PC-9 (cell line): ENCODE data around the gene GSG1L2. TPM values are rescaled to one million over a fixed set of nuclear protein-coding genes. Genes with fewer than 3 reads are reported as not detected.

Source experiments
- BruUV-seq: library from RNA; stranded (reverse); fragments of 400-500 nt; replicated peaks from 2 replicates; lab custom pipeline; 2021; lab: Mats Ljungman, UMichigan
- CTCF ChIA-PET: fragments of 300-600 bp; sonication (Branson Sonifier 250); formaldehyde crosslinking; loops from one replicate; lab custom pipeline; 2022; ENCODE audit warnings: antibody characterized with exemption; lab: Charles Lee
- POLR2A ChIA-PET: fragments of 300-600 bp; sonication (Branson Sonifier 250); formaldehyde crosslinking; loops from one replicate; lab custom pipeline; 2022; ENCODE audit warnings: antibody characterized with exemption; ENCODE audit not compliant: unreplicated experiment; lab: Charles Lee
- DNase-seq, 2 experiments: peaks; one replicate each; pipeline versions ENCODE4 v3.0.0 to v3.0.0-alpha.2; 2015 to 2022; ENCODE audit warnings: mixed read lengths in 1 of 2
- H2AFZ ChIP-seq: fragments of 200-600 bp; sonication (generic); 2 replicates; pipeline ENCODE4 v1.8.1; 2017; ENCODE audit warnings: antibody characterized with exemption
- H3F3A ChIP-seq: fragments of 200-600 bp; sonication (generic); 2 replicates; pipeline ENCODE4 v1.8.1; 2017; ENCODE audit warnings: antibody characterized with exemption, mild to moderate bottlenecking, low read depth; ENCODE audit not compliant: insufficient read depth
- H3K27ac ChIP-seq: fragments of 200-600 bp; sonication (generic); 2 replicates; pipeline ENCODE4 v1.6.1; 2016; ENCODE audit warnings: mixed run types
- H3K27me3 ChIP-seq: fragments of 200-600 bp; sonication (generic); 2 replicates; pipeline ENCODE4 v1.6.1; 2016; ENCODE audit warnings: low read depth, mixed run types; ENCODE audit not compliant: insufficient read depth
- H3K36me3 ChIP-seq: fragments of 200-600 bp; sonication (generic); 2 replicates; pipeline ENCODE4 v1.6.1; 2016; ENCODE audit warnings: low read depth, mixed run types
- H3K4me1 ChIP-seq: fragments of 200-600 bp; sonication (generic); replicated peaks from 2 replicates; pipeline ENCODE4 v1.6.1; 2016; ENCODE audit warnings: mixed run types; ENCODE audit not compliant: insufficient read depth
- H3K4me2 ChIP-seq: fragments of 200-600 bp; sonication (generic); 2 replicates; pipeline ENCODE4 v1.6.1; 2017; ENCODE audit warnings: mixed run types
- H3K4me3 ChIP-seq: fragments of 200-600 bp; sonication (generic); 2 replicates; pipeline ENCODE4 v1.6.1; 2016; ENCODE audit warnings: mixed run types
- H3K79me2 ChIP-seq: fragments of 200-600 bp; sonication (generic); 2 replicates; pipeline ENCODE4 v1.6.1; 2017; ENCODE audit warnings: low read depth, mixed run types
- H3K9me2 ChIP-seq: fragments of 200-600 bp; sonication (generic); 2 replicates; pipeline ENCODE4 v1.8.1; 2017; ENCODE audit warnings: mild to moderate bottlenecking; ENCODE audit not compliant: insufficient read depth
- H3K9me3 ChIP-seq: fragments of 200-600 bp; sonication (generic); 2 replicates; pipeline ENCODE4 v1.8.1; 2016; ENCODE audit warnings: low read depth; ENCODE audit not compliant: insufficient read depth
- H4K20me1 ChIP-seq: fragments of 200-600 bp; sonication (generic); 2 replicates; pipeline ENCODE4 v1.8.1; 2017; ENCODE audit not compliant: insufficient read depth
- CTCF ChIP-seq: fragments of 200-600 bp; sonication (generic); conservative IDR thresholded peaks from 2 replicates; pipeline ENCODE4 v1.6.1; 2017; ENCODE audit warnings: mixed run types, antibody characterized with exemption, mild to moderate bottlenecking, moderate library complexity
- EZH2 ChIP-seq: fragments of 200-600 bp; sonication (generic); IDR thresholded peaks from 2 replicates; pipeline ENCODE4 v1.8.0; 2017; ENCODE audit warnings: antibody characterized with exemption, low read depth
- intact Hi-C: fragments of 100-400 bp; cut with micrococcal nuclease; formaldehyde crosslinking; loops from one replicate; pipeline ENCODE4 v1.10.0; 2022; ENCODE audit not compliant: unreplicated experiment
- total RNA-seq: library from RNA; stranded (reverse); gene quantifications from 2 replicates; pipeline ENCODE4 v1.2.3, GENCODE V29; 2021

The GSG1L2 gene
- total RNA-seq, 1 experiment from 2014 or later: not detected

GRCh38 chr17:9837551-9838471 is 15.9 kb upstream of the GSG1L2 start:
- no peak for TF ChIP-seq EZH2
- TF ChIP-seq CTCF: no peak
- H3K4me1 ChIP-seq: peaks cover 51% of the 10 kb centered on the region
- no peaks in the 10 kb centered on the region for H3K9me2 ChIP-seq
- no peaks in the 10 kb centered on the region for H3K9me3 ChIP-seq
- no peaks in the 10 kb centered on the region for H3K36me3 ChIP-seq
- H3K27me3 ChIP-seq: no peaks in the 10 kb centered on the region
- peak overlapping the region; percentile 37; the same call in 1 of the 2 replicates for H3K4me3 ChIP-seq
- TSS peak; percentile 87 for BruUV-seq
- H3K4me2 ChIP-seq: peak overlapping the region; percentile 69
- peak overlapping the region; percentile 99 for H3K27ac ChIP-seq
- no peaks in the 10 kb centered on the region for H4K20me1 ChIP-seq
- no peaks in the 10 kb centered on the region for H3K79me2 ChIP-seq
- ChIA-PET POLR2A (interaction anchor here (0.6 kb wide), 1 partner anchor 30 kb away, joined by 3 read pairs; no protein-coding TSS in a partner anchor), CTCF (interaction anchor here (1.4 to 1.8 kb wide), 3 partner anchors 52 to 91 kb away, joined by 3 to 5 read pairs (median 4); no protein-coding TSS in a partner anchor)
- H2AFZ ChIP-seq: peak overlapping the region; percentile 58; the same call in 1 of the 2 replicates
- DNase-seq: peak; percentile 41 to 88
- intact Hi-C loops: loop anchor here (2.0 kb wide), 2 partner anchors 21 to 191 kb away; no protein-coding TSS in a partner anchor
- peaks cover 21% of the 10 kb centered on the region for H3F3A ChIP-seq

GRCh38 chr17:9833922-9834321 is 12.0 kb upstream of the GSG1L2 start:
- intact Hi-C loops: no loop called here
- DNase-seq: no peak
- BruUV-seq: no TSS peak
- Histone ChIP-seq H3K9me2 (no peaks in the 10 kb centered on the region), H3K79me2 (no peaks in the 10 kb centered on the region), H3K27me3 (no peaks in the 10 kb centered on the region), H3K9me3 (no peaks in the 10 kb centered on the region), H3K4me2 (no peak overlapping the region), H3F3A (peaks cover 19% of the 10 kb centered on the region), H3K36me3 (no peaks in the 10 kb centered on the region), H2AFZ (no peak overlapping the region), H3K4me1 (peaks cover 33% of the 10 kb centered on the region), H3K27ac (no peak overlapping the region), H3K4me3 (no peak overlapping the region), H4K20me1 (no peaks in the 10 kb centered on the region)
- POLR2A ChIA-PET: no interaction called here
- TF ChIP-seq CTCF (no peak), EZH2 (no peak)
- CTCF ChIA-PET: no interaction called here

- no TSS peak for BruUV-seq
- Histone ChIP-seq H3K79me2 (no peaks in the 10 kb centered on the region), H3K9me2 (no peaks in the 10 kb centered on the region), H3K36me3 (no peaks in the 10 kb centered on the region), H3K4me1 (peaks cover 7% of the 10 kb centered on the region), H3K9me3 (no peaks in the 10 kb centered on the region), H4K20me1 (no peaks in the 10 kb centered on the region), H3K27ac (no peak overlapping the region), H3K4me3 (no peak overlapping the region), H3K27me3 (no peaks in the 10 kb centered on the region), H3K4me2 (no peak overlapping the region), H3F3A (no peaks in the 10 kb centered on the region), H2AFZ (no peak overlapping the region)
- no peak for TF ChIP-seq EZH2
- TF ChIP-seq CTCF: no peak
- DNase-seq: no peak
- CTCF ChIA-PET: no interaction called here
- intact Hi-C loops: no loop called here
- POLR2A ChIA-PET: no interaction called here
Observed at GRCh38 chr17:9830711-9831110, 8.8 kb upstream of the GSG1L2 start.
